ENCODE measurements around the gene ATG2A. TPM values are rescaled to one million over a fixed set of nuclear protein-coding genes. Genes with fewer than 3 reads are reported as not detected.
A peak's percentile ranks its signal among the peaks of the same experiment; 100 is the strongest.

ATG2A gene
- total and polyA plus RNA-seq, 10 of the 15 experiments (the other 5 are each of a cell fraction or from before 2014, with no cell fraction given) = 0.08 to 19.0 (median 4.6) TPM

- 0 out of 2 replicates have a peak, but pooled peaks have one; percentile 27 for TF ChIP-seq REST (IDR thresholded peaks at IDR 0.05; ENCODE audit: low read depth, low read length)
- TF ChIP-seq ZZZ3 (IDR thresholded peaks at IDR 0.05; ENCODE audit: control insufficient read depth, insufficient read length, low read depth) = no peak
- TF ChIP-seq MYB (IDR thresholded peaks at IDR 0.05; ENCODE audit: borderline replicate concordance, low read depth, low read length) = peak; percentile 65; the same call in 1 of the 2 replicates
- no peak for TF ChIP-seq HDGF (IDR thresholded peaks at IDR 0.05)
- TF ChIP-seq FOS (IDR thresholded peaks at IDR 0.05; ENCODE audit: borderline replicate concordance, extremely low read depth, insufficient read length) = no peak
- TF ChIP-seq ASH2L (IDR thresholded peaks at IDR 0.05; ENCODE audit: borderline replicate concordance, low read depth) = no peak
- TF ChIP-seq, protein P1, sequence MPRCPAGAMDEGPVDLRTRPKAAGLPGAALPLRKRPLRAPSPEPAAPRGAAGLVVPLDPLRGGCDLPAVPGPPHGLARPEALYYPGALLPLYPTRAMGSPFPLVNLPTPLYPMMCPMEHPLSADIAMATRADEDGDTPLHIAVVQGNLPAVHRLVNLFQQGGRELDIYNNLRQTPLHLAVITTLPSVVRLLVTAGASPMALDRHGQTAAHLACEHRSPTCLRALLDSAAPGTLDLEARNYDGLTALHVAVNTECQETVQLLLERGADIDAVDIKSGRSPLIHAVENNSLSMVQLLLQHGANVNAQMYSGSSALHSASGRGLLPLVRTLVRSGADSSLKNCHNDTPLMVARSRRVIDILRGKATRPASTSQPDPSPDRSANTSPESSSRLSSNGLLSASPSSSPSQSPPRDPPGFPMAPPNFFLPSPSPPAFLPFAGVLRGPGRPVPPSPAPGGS (IDR thresholded peaks at IDR 0.05; ENCODE audit: borderline replicate concordance, insufficient read depth, low read depth, low read length, poor library complexity, severe bottlenecking) = peak; percentile 92
- TF ChIP-seq ATF7 (IDR thresholded peaks at IDR 0.05; ENCODE audit: low read depth) = peak; percentile 84
- peak; percentile 86 for TF ChIP-seq PAX5 (IDR thresholded peaks at IDR 0.05; ENCODE audit: borderline replicate concordance, low read depth, low read length)
- no peak for TF ChIP-seq ESRRA (IDR thresholded peaks at IDR 0.05; ENCODE audit: low read length)
- TF ChIP-seq, protein P2, sequence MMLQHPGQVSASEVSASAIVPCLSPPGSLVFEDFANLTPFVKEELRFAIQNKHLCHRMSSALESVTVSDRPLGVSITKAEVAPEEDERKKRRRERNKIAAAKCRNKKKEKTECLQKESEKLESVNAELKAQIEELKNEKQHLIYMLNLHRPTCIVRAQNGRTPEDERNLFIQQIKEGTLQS (IDR thresholded peaks at IDR 0.05; ENCODE audit: borderline replicate concordance, extremely low read depth, low read depth, low read length) = no peak
- TF ChIP-seq RAD21 (IDR thresholded peaks at IDR 0.05; ENCODE audit: insufficient read depth, low read depth, low read length) = peak; percentile 38; the same call in 1 of the 2 replicates
- TF ChIP-seq HDAC6 (IDR thresholded peaks at IDR 0.05; ENCODE audit: unreplicated experiment) = no peak
- no peak for TF ChIP-seq NFYB (IDR thresholded peaks at IDR 0.05; ENCODE audit: insufficient read depth, low read depth, low read length)
- no peak for TF ChIP-seq CTCF (IDR thresholded peaks at IDR 0.05 in 2 of 3, conservative IDR thresholded peaks at IDR 0.05 in 1 of 3; ENCODE audit: control insufficient read depth in 2 of 3, extremely low read depth in 1 of 3, insufficient read depth in 1 of 3, low read depth in 3 of 3, low read length in 3 of 3)
- TF ChIP-seq ZNF622 (IDR thresholded peaks at IDR 0.05) = no peak
- peak; percentile 79 for TF ChIP-seq MXI1 (IDR thresholded peaks at IDR 0.05; ENCODE audit: low read depth, low read length)
- peak; percentile 75 for TF ChIP-seq LARP7 (IDR thresholded peaks at IDR 0.05)
Measured at GRCh38 chr11:64859542-64860414, 57.2 kb downstream of the ATG2A start (continued).
